RWPE2 (cell line): ENCODE data around the gene SLC46A3.

ENCODE experiments used
- ATAC-seq: fragments of 200-7000 bp; cut with Tn5 transposase; 3 replicates; pipeline ENCODE4 v1.9.1; 2021; ENCODE audit warnings: low read depth
- DNase-seq: peaks from one replicate; pipeline ENCODE4 v3.0.0-alpha.2; 2020; ENCODE audit warnings: low spot score
- H3K27ac ChIP-seq: fragments of 450-650 bp; 2 replicates; pipeline ENCODE4 v1.5.1; 2017; ENCODE audit warnings: mild to moderate bottlenecking; ENCODE audit not compliant: poor library complexity, severe bottlenecking
- H3K27me3 ChIP-seq: fragments of 250-450 bp; sonication (Bioruptor Pico); 2 replicates; pipeline ENCODE4 v1.5.1; 2021; ENCODE audit warnings: mild to moderate bottlenecking, moderate library complexity; ENCODE audit not compliant: insufficient read depth, poor library complexity, severe bottlenecking
- H3K36me3 ChIP-seq: fragments of 250-450 bp; sonication (Bioruptor Pico); 2 replicates; pipeline ENCODE4 v1.5.1; 2020; ENCODE audit warnings: low read depth, mild to moderate bottlenecking, moderate library complexity
- H3K4me1 ChIP-seq: fragments of 250-450 bp; sonication (Bioruptor Pico); 2 replicates; pipeline ENCODE4 v1.5.1; 2021; ENCODE audit warnings: mild to moderate bottlenecking, moderate library complexity; ENCODE audit not compliant: insufficient read depth, poor library complexity, severe bottlenecking
- H3K4me3 ChIP-seq: fragments of 250-450 bp; sonication (Bioruptor Pico); 2 replicates; pipeline ENCODE4 v1.5.1; 2021; ENCODE audit warnings: mild to moderate bottlenecking, moderate library complexity; ENCODE audit not compliant: severe bottlenecking
- H3K9me3 ChIP-seq: fragments of 250-450 bp; sonication (Bioruptor Pico); 2 replicates; pipeline ENCODE4 v1.5.1; 2021; ENCODE audit warnings: mild to moderate bottlenecking, moderate library complexity; ENCODE audit not compliant: severe bottlenecking
- CTCF ChIP-seq: fragments of 450-650 bp; IDR thresholded peaks from one replicate; pipeline ENCODE4 v1.5.1; 2017; ENCODE audit warnings: mild to moderate bottlenecking, moderate library complexity; ENCODE audit not compliant: poor library complexity, severe bottlenecking

Gene SLC46A3

GRCh38 chr13:28718543-28719226 is at the start of gene SLC46A3:
Gene SLC46A3, minus strand, starts transcription at chr13:28718970. Its CDS starts 972 bp downstream, at chr13:28717998.
- TF ChIP-seq CTCF = no peak
- peak within 1 kb of the TSS; percentile 48 for H3K4me3 ChIP-seq
- peak within 1 kb of the TSS; percentile 69 for H3K27ac ChIP-seq

GRCh38 chr13:28763887-28764286 is 45.1 kb upstream of the SLC46A3 start:
- TF ChIP-seq CTCF = no peak
- H3K4me3 ChIP-seq = no peak overlapping the region
- no peak overlapping the region for H3K27ac ChIP-seq
- no peaks in the 10 kb centered on the region for H3K4me1 ChIP-seq
- ATAC-seq (no peak), DNase-seq (no peak)
- no peaks in the 10 kb centered on the region for H3K36me3 ChIP-seq
- peaks cover under 1% of the 10 kb centered on the region for H3K9me3 ChIP-seq
- H3K27me3 ChIP-seq = no peaks in the 10 kb centered on the region

More at GRCh38 chr13:28718543-28719226, at the start of gene SLC46A3:
- H3K27me3 ChIP-seq = no peaks in the 10 kb centered on the region
- H3K9me3 ChIP-seq = no peaks in the 10 kb centered on the region
- peak; percentile 91 for DNase-seq
- no peaks in the 10 kb centered on the region for H3K36me3 ChIP-seq
- peak; percentile 95 for ATAC-seq
- H3K4me1 ChIP-seq = peaks cover 30% of the 10 kb centered on the region

GRCh38 chr13:28761586-28761985 is 42.8 kb upstream of the SLC46A3 start:
- Histone ChIP-seq H3K27me3 (no peaks in the 10 kb centered on the region), H3K4me1 (no peaks in the 10 kb centered on the region), H3K36me3 (no peaks in the 10 kb centered on the region), H3K27ac (no peak overlapping the region), H3K9me3 (peaks cover 3% of the 10 kb centered on the region), H3K4me3 (no peak overlapping the region)
- no peak for TF ChIP-seq CTCF
- ATAC-seq = no peak
- no peak for DNase-seq

- Histone ChIP-seq H3K27me3 (no peaks in the 10 kb centered on the region), H3K9me3 (peaks cover 3% of the 10 kb centered on the region), H3K36me3 (no peaks in the 10 kb centered on the region), H3K27ac (no peak overlapping the region), H3K4me1 (peaks cover 11% of the 10 kb centered on the region), H3K4me3 (no peak overlapping the region)
- DNase-seq (no peak), ATAC-seq (no peak)
- TF ChIP-seq CTCF = no peak
Observed at GRCh38 chr13:28755546-28755870, 36.7 kb upstream of the SLC46A3 start.
